Chondrocyte (in vitro differentiated cells): Measurements from ENCODE around the gene ALDOA. TPM values are rescaled to one million over a fixed set of nuclear protein-coding genes. Genes with fewer than 3 reads are reported as not detected.
"Not testable (repeated sequence)": the region's sequence is repeated elsewhere in the genome, so short reads cannot be mapped to it uniquely, and the experiment has no call there.

Experiments used
- DNase-seq: peaks from one replicate; pipeline ENCODE4 v3.0.0; 2021; ENCODE audit warnings: mixed read lengths, low spot score
- H3K27ac Mint-ChIP-seq: one replicate; pipeline ENCODE4 v1.8.0; 2021; ENCODE audit warnings: mild to moderate bottlenecking, moderate library complexity, mixed read lengths; ENCODE audit not compliant: unreplicated experiment
- H3K27me3 Mint-ChIP-seq: 2 replicates; pipeline ENCODE4 v1.8.0; 2021; ENCODE audit warnings: low read depth, mixed read lengths
- H3K36me3 Mint-ChIP-seq: 2 replicates; pipeline ENCODE4 v1.8.0; 2021; ENCODE audit warnings: low read depth, mixed read lengths
- H3K4me1 Mint-ChIP-seq: 2 replicates; pipeline ENCODE4 v1.8.0; 2021; ENCODE audit warnings: low read depth, mild to moderate bottlenecking, mixed read lengths
- H3K4me3 Mint-ChIP-seq: one replicate; pipeline ENCODE4 v1.8.0; 2021; ENCODE audit warnings: mild to moderate bottlenecking, moderate library complexity, mixed read lengths; ENCODE audit not compliant: unreplicated experiment
- H3K9me3 Mint-ChIP-seq: 2 replicates; pipeline ENCODE4 v1.8.0; 2021; ENCODE audit warnings: low read depth, mixed read lengths
- long read RNA-seq: library from polyadenylated mRNA; stranded (forward); transcript quantifications from one replicate; pipeline ENCODE4 v2.0.0, GENCODE V29; 2021
- total RNA-seq: library from RNA; stranded (reverse); gene quantifications from 3 replicates; pipeline ENCODE4 v1.2.1, GENCODE V29; 2021
- TF ChIP-seq, protein P1 (sequence below): fragments of 200-600 bp; sonication (generic); IDR thresholded peaks from 2 replicates; pipeline ENCODE4 v1.5.0; 2021; ENCODE audit warnings: antibody characterized with exemption, mild to moderate bottlenecking, moderate library complexity

The ALDOA gene
- total RNA-seq = 865 to 1,101 TPM (median 1,094 TPM) in 3 replicates
- long read RNA-seq, transcript ALDOA-206 (9 exons, 1,550 nt) = minor isoform, 105 of 1,870 reads
- long read RNA-seq, transcript ALDOA-209 (9 exons, 1,579 nt) = major isoform, 1,739 of 1,870 reads
- long read RNA-seq, transcript ALDOA-202 (9 exons, 1,603 nt) = minor isoform, 5 of 1,870 reads
- long read RNA-seq, partial matches to known transcripts = 1 of 1,870 reads
- long read RNA-seq, other reads (novel, unspliced or antisense) = 15 of 1,870 reads

DNA sequence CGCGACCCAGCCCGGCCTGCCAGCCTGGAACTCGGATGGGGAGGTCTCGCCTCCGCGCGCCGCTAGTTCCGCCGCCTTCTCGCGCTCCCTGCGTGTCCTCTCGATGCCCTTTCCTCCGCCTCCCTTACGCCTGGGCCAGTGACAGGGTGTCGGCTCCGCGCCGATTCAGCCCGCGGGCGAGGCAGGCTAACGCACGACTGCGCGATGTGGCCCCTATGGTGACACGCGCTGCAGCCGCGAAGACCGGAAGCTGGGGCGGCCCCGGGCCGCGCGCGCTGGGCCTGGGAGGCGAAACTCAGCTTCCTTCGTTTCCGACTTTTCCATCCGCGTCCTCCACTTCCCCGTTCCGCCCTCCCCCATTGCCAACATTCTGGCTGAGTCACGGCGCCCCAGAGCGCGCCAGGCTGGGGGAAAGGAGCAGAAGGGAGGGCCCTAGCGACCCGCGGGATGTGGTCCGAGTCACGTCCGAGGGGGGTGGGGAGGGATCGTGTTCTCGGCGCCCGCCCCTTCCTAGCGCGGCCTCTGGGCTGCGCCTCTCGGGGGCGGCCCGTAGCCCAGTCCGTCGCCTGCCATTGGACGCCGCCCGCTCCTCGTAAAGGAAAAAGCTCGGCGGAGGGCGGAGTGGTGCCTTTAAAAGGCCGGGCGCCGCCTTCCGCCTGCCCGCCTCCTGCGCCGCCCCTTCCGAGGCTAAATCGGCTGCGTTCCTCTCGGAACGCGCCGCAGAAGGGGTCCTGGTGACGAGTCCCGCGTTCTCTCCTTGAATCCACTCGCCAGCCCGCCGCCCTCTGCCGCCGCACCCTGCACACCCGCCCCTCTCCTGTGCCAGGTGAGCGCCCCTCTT lies at the start of gene ALDOA:
Gene ALDOA, plus strand, starts transcription at position 659 of the 841 bp plus-strand sequence. CDS start 1,138 bp downstream, outside the sequence.
- Mint-ChIP-seq H3K36me3 (peaks cover 28% of the 10 kb centered on the region), H3K9me3 (no peaks in the 10 kb centered on the region), H3K4me3 (peak within 1 kb of the TSS; percentile 93), H3K27ac (peak within 1 kb of the TSS; percentile 98), H3K4me1 (peaks cover 48% of the 10 kb centered on the region), H3K27me3 (no peaks in the 10 kb centered on the region)
- peak; percentile 99 for DNase-seq
- TF ChIP-seq, protein P1, sequence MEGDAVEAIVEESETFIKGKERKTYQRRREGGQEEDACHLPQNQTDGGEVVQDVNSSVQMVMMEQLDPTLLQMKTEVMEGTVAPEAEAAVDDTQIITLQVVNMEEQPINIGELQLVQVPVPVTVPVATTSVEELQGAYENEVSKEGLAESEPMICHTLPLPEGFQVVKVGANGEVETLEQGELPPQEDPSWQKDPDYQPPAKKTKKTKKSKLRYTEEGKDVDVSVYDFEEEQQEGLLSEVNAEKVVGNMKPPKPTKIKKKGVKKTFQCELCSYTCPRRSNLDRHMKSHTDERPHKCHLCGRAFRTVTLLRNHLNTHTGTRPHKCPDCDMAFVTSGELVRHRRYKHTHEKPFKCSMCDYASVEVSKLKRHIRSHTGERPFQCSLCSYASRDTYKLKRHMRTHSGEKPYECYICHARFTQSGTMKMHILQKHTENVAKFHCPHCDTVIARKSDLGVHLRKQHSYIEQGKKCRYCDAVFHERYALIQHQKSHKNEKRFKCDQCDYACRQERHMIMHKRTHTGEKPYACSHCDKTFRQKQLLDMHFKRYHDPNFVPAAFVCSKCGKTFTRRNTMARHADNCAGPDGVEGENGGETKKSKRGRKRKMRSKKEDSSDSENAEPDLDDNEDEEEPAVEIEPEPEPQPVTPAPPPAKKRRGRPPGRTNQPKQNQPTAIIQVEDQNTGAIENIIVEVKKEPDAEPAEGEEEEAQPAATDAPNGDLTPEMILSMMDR = peak; percentile 1

DNA sequence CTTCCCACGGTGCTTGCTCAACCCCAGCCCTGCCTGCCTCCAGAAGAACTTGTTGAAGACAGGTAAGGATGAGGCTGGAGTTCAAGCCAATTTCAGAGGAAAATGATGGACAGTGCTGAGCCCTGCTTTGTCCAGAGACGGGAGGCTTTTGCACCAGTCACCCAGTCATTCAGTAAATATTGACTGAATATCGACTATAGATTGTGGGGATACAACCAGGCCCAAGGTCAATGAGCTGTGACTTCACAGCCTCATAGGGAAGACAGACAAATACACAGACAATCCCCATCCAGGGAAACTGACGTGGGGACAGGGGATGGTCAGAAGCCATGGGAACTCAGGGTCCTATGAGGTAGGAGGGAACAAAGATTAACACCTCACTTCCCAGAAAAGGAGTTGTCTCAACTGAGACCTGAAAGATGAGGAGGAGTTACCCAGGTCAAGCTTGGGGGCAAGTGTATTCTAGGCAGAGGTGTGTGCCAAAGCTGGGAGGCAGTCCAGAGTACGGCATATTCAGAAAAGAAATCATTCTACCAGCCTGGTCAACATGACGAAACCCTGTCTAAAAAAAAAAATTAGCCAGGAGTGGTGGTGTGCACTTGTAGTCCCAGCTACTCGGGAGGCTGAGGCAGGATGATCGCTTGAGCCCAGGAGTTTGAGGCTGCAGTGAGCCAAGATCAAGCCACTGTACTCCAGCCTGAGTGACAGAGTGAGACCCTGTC lies 48.8 kb upstream of the ALDOA start:
- H3K9me3 Mint-ChIP-seq = no peaks in the 10 kb centered on the region
- peaks cover 10% of the 10 kb centered on the region for H3K4me1 Mint-ChIP-seq
- TF ChIP-seq, protein P1 = no peak
- peaks cover 7% of the 10 kb centered on the region for H3K27me3 Mint-ChIP-seq
- no peak for DNase-seq
- H3K27ac Mint-ChIP-seq = no peak overlapping the region
- H3K4me3 Mint-ChIP-seq = no peak overlapping the region
- no peaks in the 10 kb centered on the region for H3K36me3 Mint-ChIP-seq

- Mint-ChIP-seq H3K4me1 (peaks cover 5% of the 10 kb centered on the region), H3K36me3 (no peaks in the 10 kb centered on the region), H3K4me3 (no peak overlapping the region), H3K27ac (no peak overlapping the region), H3K27me3 (peaks cover 3% of the 10 kb centered on the region), H3K9me3 (no peaks in the 10 kb centered on the region)
- no peak for DNase-seq
- TF ChIP-seq, protein P1 = no peak
Measured at GRCh38 chr16:30017277-30017656, 48.3 kb upstream of the ALDOA start.

- H3K27ac Mint-ChIP-seq, H3K4me1 Mint-ChIP-seq, DNase-seq, H3K9me3 Mint-ChIP-seq, H3K36me3 Mint-ChIP-seq, H3K4me3 Mint-ChIP-seq, H3K27me3 Mint-ChIP-seq: not testable (repeated sequence)
Measured at GRCh38 chr16:30017937-30018336, 47.6 kb upstream of the ALDOA start.

DNA sequence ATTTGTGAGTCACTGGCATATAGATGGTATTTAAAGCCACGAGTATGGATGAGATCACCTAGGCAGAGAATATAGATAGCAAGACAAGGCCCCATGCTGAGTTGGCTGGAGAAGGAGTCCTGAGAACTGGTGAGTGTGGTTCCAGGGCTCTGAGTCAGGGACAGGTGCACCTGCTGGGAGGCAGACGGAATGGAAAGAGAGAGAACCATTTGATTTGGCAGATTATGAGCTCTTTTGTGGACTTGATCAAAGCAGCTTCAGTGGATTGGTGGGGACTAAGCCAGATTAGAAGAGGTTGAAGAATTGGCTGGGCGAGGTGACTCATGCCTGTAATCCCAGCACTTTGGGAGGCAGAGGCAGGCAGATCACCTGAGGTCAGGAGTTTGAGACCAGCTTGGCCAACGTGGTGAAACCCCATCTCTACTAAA lies 46.8 kb upstream of the ALDOA start:
- no peak overlapping the region for H3K27ac Mint-ChIP-seq
- no peaks in the 10 kb centered on the region for H3K36me3 Mint-ChIP-seq
- H3K4me1 Mint-ChIP-seq = peaks cover 5% of the 10 kb centered on the region
- no peak overlapping the region for H3K4me3 Mint-ChIP-seq
- no peak for DNase-seq
- no peaks in the 10 kb centered on the region for H3K9me3 Mint-ChIP-seq
- peaks cover 3% of the 10 kb centered on the region for H3K27me3 Mint-ChIP-seq
- TF ChIP-seq, protein P1 = no peak
